Naive thymus-derived CD4-positive, alpha-beta T cell (primary cell): Measurements from ENCODE around the gene SWI5. TPM values are rescaled to one million over a fixed set of nuclear protein-coding genes. Genes with fewer than 3 reads are reported as not detected.

Experiments
- ATAC-seq: fragments of 150-1000 bp; cut with Tn5 transposase; 2 replicates; pipeline ENCODE4 v1.10.0; 2021; ENCODE audit warnings: mild to moderate bottlenecking, moderate library complexity
- CTCF ChIA-PET: fragments of 350-600 bp; sonication (Branson Sonifier 250); formaldehyde crosslinking; loops from one replicate; lab custom pipeline; 2021; ENCODE audit warnings: antibody characterized with exemption; lab: Charles Lee
- POLR2A ChIA-PET: fragments of 350-600 bp; sonication (Branson Sonifier 250); formaldehyde crosslinking; loops from one replicate; lab custom pipeline; 2021; ENCODE audit warnings: antibody characterized with exemption, inconsistent platforms; lab: Charles Lee
- DNase-seq, 9 donors: peaks; one replicate each; pipeline versions ENCODE4 v3.0.0 to v3.0.0-alpha.2; 2020 to 2022; ENCODE audit warnings: mixed read lengths in 1 of 9
- H3K27ac ChIP-seq: one replicate; pipeline ENCODE4 v1.7.0; 2013; ENCODE audit warnings: mild to moderate bottlenecking, low read depth, low read length, moderate library complexity
- H3K27me3 ChIP-seq, 2 donors: one replicate each; pipeline ENCODE4 v1.7.0; 2013; ENCODE audit warnings: low read length in 2 of 2, mild to moderate bottlenecking in 2 of 2, moderate library complexity in 2 of 2; ENCODE audit not compliant: control insufficient read depth in 2 of 2, insufficient read depth in 2 of 2
- H3K36me3 ChIP-seq, 3 experiments: 1 replicate in 2 of 3; 2 replicates in 1 of 3; pipeline ENCODE4 v1.7.0; 2013; ENCODE audit warnings: low read length in 3 of 3, mild to moderate bottlenecking in 3 of 3, moderate library complexity in 1 of 3; ENCODE audit not compliant: insufficient read depth in 3 of 3, control insufficient read depth in 2 of 3
- H3K4me1 ChIP-seq, 2 donors: one replicate each; pipeline ENCODE4 v1.7.0; 2013; ENCODE audit warnings: low read length in 2 of 2, mild to moderate bottlenecking in 2 of 2, moderate library complexity in 1 of 2; ENCODE audit not compliant: control insufficient read depth in 2 of 2, insufficient read depth in 2 of 2
- H3K4me3 ChIP-seq: 2 replicates; pipeline ENCODE4 v1.7.0; 2013; ENCODE audit warnings: mild to moderate bottlenecking, low read length
- H3K9me3 ChIP-seq, 3 experiments: 1 replicate in 2 of 3; 2 replicates in 1 of 3; pipeline ENCODE4 v1.7.0; 2013; ENCODE audit warnings: low read length in 3 of 3; ENCODE audit not compliant: control insufficient read depth in 2 of 3
- H3K27ac Mint-ChIP-seq, 9 donors: one replicate each; pipeline ENCODE4 v1.8.0; 2020 to 2022; ENCODE audit warnings: mixed read lengths in 9 of 9, mild to moderate bottlenecking in 8 of 9, moderate library complexity in 5 of 9, inconsistent platforms in 2 of 9
- H3K27me3 Mint-ChIP-seq, 5 donors: one replicate each; pipeline ENCODE4 v1.8.0; 2021 to 2022; ENCODE audit warnings: mixed read lengths in 5 of 5, mild to moderate bottlenecking in 1 of 5
- H3K36me3 Mint-ChIP-seq, 5 donors: one replicate each; pipeline ENCODE4 v1.8.0; 2020 to 2022; ENCODE audit warnings: mixed read lengths in 5 of 5, mild to moderate bottlenecking in 3 of 5, inconsistent platforms in 1 of 5
- H3K4me1 Mint-ChIP-seq, 7 donors: one replicate each; pipeline ENCODE4 v1.8.0; 2020 to 2022; ENCODE audit warnings: mixed read lengths in 7 of 7, mild to moderate bottlenecking in 3 of 7, inconsistent platforms in 1 of 7
- H3K4me3 Mint-ChIP-seq, 10 donors: one replicate each; pipeline ENCODE4 v1.8.0; 2020 to 2022; ENCODE audit warnings: mild to moderate bottlenecking in 10 of 10, mixed read lengths in 10 of 10, moderate library complexity in 6 of 10, inconsistent platforms in 2 of 10
- H3K9me3 Mint-ChIP-seq, 11 donors: one replicate each; pipeline ENCODE4 v1.8.0; 2020 to 2022; ENCODE audit warnings: mixed read lengths in 11 of 11, mild to moderate bottlenecking in 4 of 11, inconsistent platforms in 1 of 11, moderate library complexity in 1 of 11
- intact Hi-C, 2 donors: fragments of 100-400 bp; cut with micrococcal nuclease; formaldehyde crosslinking; loops; one replicate each; pipeline ENCODE4 v1.15.1; 2023
- microRNA-seq: library from miRNA; unstranded; fragments of <30 nt; microRNA quantifications from one replicate; pipeline ENCODE4 v1.2.0, GENCODE V29; 2022; ENCODE audit warnings: borderline microRNAs expressed
- polyA plus RNA-seq, 2 donors: library from polyadenylated mRNA; unstranded; fragments of 300-500 nt; fragmentation: Illumina TruSeq; gene quantifications; one replicate each; pipeline ENCODE4 v1.2.3, GENCODE V29; 2021
- total RNA-seq, 6 experiments: library from RNA in 5 of 6; stranded (reverse) in 5 of 6; gene quantifications; 1 replicate in 5 of 6; 2 replicates in 1 of 6; pipeline ENCODE4 v1.2.3 and lab custom pipeline; 2021 to 2026

SWI5 gene
- total and polyA plus RNA-seq, 7 experiments from 2014 or later = 8.7 to 36.6 (median 11.1) TPM

- peaks cover 0 to 5% (median 0%) of the 10 kb centered on the region in 11 donors for H3K9me3 Mint-ChIP-seq
- H3K27me3 ChIP-seq = no peaks in the 10 kb centered on the region
- CTCF ChIA-PET = no interaction called here
- no peaks in the 10 kb centered on the region for H3K9me3 ChIP-seq
- DNase-seq = no peak
- ATAC-seq = no peak
- no peak overlapping the region for H3K27ac Mint-ChIP-seq
- peaks cover 0 to 10% (median 2%) of the 10 kb centered on the region in 5 donors for H3K36me3 Mint-ChIP-seq
- intact Hi-C loops = no loop called here
- H3K27ac ChIP-seq = no peak overlapping the region
- POLR2A ChIA-PET = interaction anchor here (0.6 to 1.2 kb wide), 2 partner anchors 16 to 46 kb away, joined by 3 to 5 read pairs; partner anchors contain the start of gene URM1
- H3K36me3 ChIP-seq = peaks cover 0 to 36% (median 11%) of the 10 kb centered on the region in 3 experiments
- H3K4me1 ChIP-seq = peaks cover 10 to 13% of the 10 kb centered on the region in 2 donors
- peak overlapping the region in 1 of 10 donors; percentile 41 for H3K4me3 Mint-ChIP-seq
- peaks cover 0 to 2% (median 0%) of the 10 kb centered on the region in 5 donors for H3K27me3 Mint-ChIP-seq
- no peak overlapping the region for H3K4me3 ChIP-seq
- peaks cover 4 to 45% (median 29%) of the 10 kb centered on the region in 7 donors for H3K4me1 Mint-ChIP-seq
Observed at GRCh38 chr9:128325629-128326028, 49.6 kb downstream of the SWI5 start.

GRCh38 chr9:128333451-128333869 lies 57.4 kb downstream of the SWI5 start:
- no peaks in the 10 kb centered on the region for H3K27me3 ChIP-seq
- H3K36me3 Mint-ChIP-seq = no peaks in the 10 kb centered on the region
- no peak overlapping the region for H3K27ac ChIP-seq
- ChIA-PET POLR2A (no interaction called here), CTCF (no interaction called here)
- H3K4me3 Mint-ChIP-seq = no peak overlapping the region
- no peaks in the 10 kb centered on the region for H3K9me3 Mint-ChIP-seq
- no peak overlapping the region for H3K27ac Mint-ChIP-seq
- peaks cover 0 to 24% (median 3%) of the 10 kb centered on the region in 3 experiments for H3K36me3 ChIP-seq
- DNase-seq (no peak), ATAC-seq (no peak)
- no peaks in the 10 kb centered on the region for H3K9me3 ChIP-seq
- H3K27me3 Mint-ChIP-seq = no peaks in the 10 kb centered on the region
- H3K4me1 ChIP-seq = no peaks in the 10 kb centered on the region
- intact Hi-C loops = no loop called here
- peaks cover 0 to 2% (median 0%) of the 10 kb centered on the region in 7 donors for H3K4me1 Mint-ChIP-seq
- no peak overlapping the region for H3K4me3 ChIP-seq

DNA sequence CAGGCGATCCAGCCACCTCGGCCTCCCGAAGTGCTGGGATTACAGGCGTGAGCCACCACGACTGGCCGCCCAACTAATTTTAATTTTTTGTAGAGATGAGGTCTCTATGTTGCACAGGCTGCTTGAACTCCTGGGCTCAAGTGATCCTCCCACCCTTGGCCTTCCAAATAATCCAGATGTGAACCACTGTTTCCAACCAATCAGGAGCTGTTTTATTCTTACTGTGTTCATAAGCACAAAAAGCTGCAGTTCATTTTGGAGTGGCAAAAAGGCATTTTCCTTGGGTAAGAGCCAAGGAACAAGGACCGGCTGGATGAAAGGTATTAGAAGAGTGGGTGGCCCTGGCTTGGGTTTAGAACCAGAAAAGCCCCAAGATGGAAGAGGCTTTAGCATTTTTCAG lies 59.1 kb downstream of the SWI5 start:
- H3K9me3 ChIP-seq = no peaks in the 10 kb centered on the region
- H3K9me3 Mint-ChIP-seq = no peaks in the 10 kb centered on the region
- no peaks in the 10 kb centered on the region for H3K27me3 Mint-ChIP-seq
- H3K27me3 ChIP-seq = no peaks in the 10 kb centered on the region
- no peak for DNase-seq
- no peak overlapping the region for H3K4me3 ChIP-seq
- CTCF ChIA-PET = interaction anchor here (0.7 kb wide), 1 partner anchor 14 kb away, joined by 3 read pairs; no protein-coding TSS in a partner anchor
- peaks cover 0 to 6% (median 4%) of the 10 kb centered on the region in 7 donors for H3K4me1 Mint-ChIP-seq
- H3K36me3 Mint-ChIP-seq = no peaks in the 10 kb centered on the region
- no peak overlapping the region for H3K27ac ChIP-seq
- peaks cover 3 to 4% of the 10 kb centered on the region in 2 donors for H3K4me1 ChIP-seq
- no peak for ATAC-seq
- peaks cover 0 to 18% (median 3%) of the 10 kb centered on the region in 3 experiments for H3K36me3 ChIP-seq
- intact Hi-C loops = no loop called here
- peak overlapping the region in 1 of 9 donors; percentile 32 for H3K27ac Mint-ChIP-seq
- POLR2A ChIA-PET = no interaction called here
- H3K4me3 Mint-ChIP-seq = no peak overlapping the region

GRCh38 chr9:128335914-128336313 lies 59.8 kb downstream of the SWI5 start:
- Mint-ChIP-seq H3K4me3 (no peak overlapping the region), H3K9me3 (no peaks in the 10 kb centered on the region), H3K36me3 (no peaks in the 10 kb centered on the region), H3K4me1 (peaks cover 0 to 6% (median 4%) of the 10 kb centered on the region in 7 donors), H3K27ac (no peak overlapping the region), H3K27me3 (no peaks in the 10 kb centered on the region)
- DNase-seq (no peak), ATAC-seq (no peak)
- Histone ChIP-seq H3K36me3 (peaks cover 0 to 18% (median 3%) of the 10 kb centered on the region in 3 experiments), H3K27ac (no peak overlapping the region), H3K9me3 (no peaks in the 10 kb centered on the region), H3K4me3 (no peak overlapping the region), H3K27me3 (no peaks in the 10 kb centered on the region), H3K4me1 (peaks cover 4 to 5% of the 10 kb centered on the region in 2 donors)
- POLR2A ChIA-PET = interaction anchor here (0.7 to 1.1 kb wide), 2 partner anchors 8 to 14 kb away, joined by 3 to 4 read pairs; partner anchors contain the start of genes COQ4 and TRUB2
- CTCF ChIA-PET = interaction anchor here (0.6 kb wide), 1 partner anchor 11 kb away, joined by 3 read pairs; no protein-coding TSS in a partner anchor
- intact Hi-C loops = no loop called here

DNA sequence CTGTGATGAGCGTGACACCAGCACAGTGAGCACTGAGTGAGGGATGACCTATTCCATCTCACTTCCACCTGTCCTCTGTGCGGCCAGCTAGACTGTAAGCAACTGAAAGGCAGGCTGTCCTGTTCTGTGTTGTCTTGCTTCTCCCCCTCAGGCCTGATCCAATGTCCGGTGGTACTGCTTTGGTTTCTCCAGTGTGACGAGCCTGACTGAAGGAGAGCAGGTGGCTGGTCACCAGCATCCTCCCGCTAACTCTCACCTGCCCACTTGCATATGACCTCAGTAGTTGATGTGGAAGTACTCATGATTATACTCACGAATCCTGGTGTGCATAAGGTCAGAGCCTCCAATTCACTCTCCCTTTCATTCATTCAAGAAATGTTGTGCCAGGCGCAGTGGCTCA lies 61.9 kb downstream of the SWI5 start:
- ChIA-PET CTCF (no interaction called here), POLR2A (no interaction called here)
- intact Hi-C loops = no loop called here
- DNase-seq (no peak), ATAC-seq (no peak)
- Histone ChIP-seq H3K4me3 (no peak overlapping the region), H3K4me1 (peaks cover 4 to 12% of the 10 kb centered on the region in 2 donors), H3K9me3 (no peaks in the 10 kb centered on the region), H3K36me3 (peaks cover 0 to 13% (median 0%) of the 10 kb centered on the region in 3 experiments), H3K27me3 (no peaks in the 10 kb centered on the region), H3K27ac (no peak overlapping the region)
- H3K4me1 Mint-ChIP-seq = peaks cover 6 to 11% (median 9%) of the 10 kb centered on the region in 7 donors
- no peaks in the 10 kb centered on the region for H3K36me3 Mint-ChIP-seq
- peak overlapping the region in 1 of 9 donors; percentile 21 for H3K27ac Mint-ChIP-seq
- no peaks in the 10 kb centered on the region for H3K9me3 Mint-ChIP-seq
- no peak overlapping the region for H3K4me3 Mint-ChIP-seq
- no peaks in the 10 kb centered on the region for H3K27me3 Mint-ChIP-seq

Small RNA genes within 50 kb of the gene (microRNA-seq; reads per million reads assigned to microRNA genes)
- gene MIR199B (25.9 reads per million, percentile 38 among the genes with 10 or more reads in this experiment), gene MIR3154 (not detected)

Other genes with a start within 250 kb of the SWI5 start
- 10 to 100 TPM; 10.7 to 13.3 (median 11.8) TPM for gene NAIF1, start 209.0 kb upstream of the SWI5 start, total RNA-seq
- gene NAIF1, start 209.0 kb upstream of the SWI5 start, polyA plus RNA-seq = 10 to 100 TPM in 1 of 2 donors, 1 to 10 TPM in 1; 8.6 to 14.8 TPM
- 10 to 100 TPM; 12.4 to 26.3 (median 15.1) TPM for gene SLC25A25, start 208.0 kb upstream of the SWI5 start, total RNA-seq
- gene SLC25A25, start 208.0 kb upstream of the SWI5 start, polyA plus RNA-seq = 10 to 100 TPM in 1 of 2 donors, 1 to 10 TPM in 1; 8.4 to 14.7 TPM
- gene PTGES2, start 148.5 kb upstream of the SWI5 start, total RNA-seq = 10 to 100 TPM; 52.0 to 70.8 (median 61.3) TPM
- 10 to 100 TPM; 32.3 to 36.1 TPM for gene PTGES2, start 148.5 kb upstream of the SWI5 start, polyA plus RNA-seq
- gene LCN2, start 126.8 kb upstream of the SWI5 start, total RNA-seq = not detected
- gene LCN2, start 126.8 kb upstream of the SWI5 start, polyA plus RNA-seq = not detected
- gene BBLN, start 116.0 kb upstream of the SWI5 start, total RNA-seq = 10 to 100 TPM; 42.7 to 87.8 (median 48.0) TPM
- gene BBLN, start 116.0 kb upstream of the SWI5 start, polyA plus RNA-seq = 100 to 1,000 TPM in 1 of 2 donors, 10 to 100 TPM in 1; 99.2 to 102 TPM
- gene CIZ1, start 84.7 kb upstream of the SWI5 start, total RNA-seq = 100 to 1,000 TPM; 110 to 163 (median 142) TPM
- 10 to 100 TPM; 11.2 to 38.2 TPM for gene CIZ1, start 84.7 kb upstream of the SWI5 start, polyA plus RNA-seq
- 1 to 10 TPM in 2 of 5 experiments, under 1 TPM in 3; 0.24 to 2.0 (median 0.94) TPM for gene DNM1, start 72.9 kb upstream of the SWI5 start, total RNA-seq
- gene DNM1, start 72.9 kb upstream of the SWI5 start, polyA plus RNA-seq = under 1 TPM in 1 of 2 donors, not detected in 1; 0.24 TPM
- 10 to 100 TPM; 56.5 to 76.6 (median 70.6) TPM for gene GOLGA2, start 269 bp upstream of the SWI5 start, total RNA-seq
- 1 to 10 TPM; 6.0 to 7.4 TPM for gene GOLGA2, start 269 bp upstream of the SWI5 start, polyA plus RNA-seq
- 10 to 100 TPM; 11.5 to 27.2 (median 21.6) TPM for gene TRUB2, start 46.2 kb downstream of the SWI5 start, total RNA-seq
- gene TRUB2, start 46.2 kb downstream of the SWI5 start, polyA plus RNA-seq = 10 to 100 TPM; 19.8 to 26.3 TPM
- 10 to 100 TPM; 32.9 to 47.2 (median 42.4) TPM for gene COQ4, start 46.6 kb downstream of the SWI5 start, total RNA-seq
- 10 to 100 TPM; 29.6 to 30.3 TPM for gene COQ4, start 46.6 kb downstream of the SWI5 start, polyA plus RNA-seq
- gene SLC27A4, start 64.3 kb downstream of the SWI5 start, total RNA-seq = 10 to 100 TPM in 4 of 5 experiments, 1 to 10 TPM in 1; 6.4 to 20.1 (median 12.1) TPM
- gene SLC27A4, start 64.3 kb downstream of the SWI5 start, polyA plus RNA-seq = 1 to 10 TPM; 6.1 to 7.3 TPM
- 10 to 100 TPM; 32.3 to 72.4 (median 47.5) TPM for gene URM1, start 95.1 kb downstream of the SWI5 start, total RNA-seq
- 10 to 100 TPM; 49.9 to 50.0 TPM for gene URM1, start 95.1 kb downstream of the SWI5 start, polyA plus RNA-seq
- 1 to 10 TPM in 1 of 5 experiments, under 1 TPM in 4; 0.19 to 2.2 (median 0.77) TPM for gene CERCAM, start 144.6 kb downstream of the SWI5 start, total RNA-seq
- under 1 TPM; 0.15 to 0.54 TPM for gene CERCAM, start 144.6 kb downstream of the SWI5 start, polyA plus RNA-seq
- 10 to 100 TPM; 25.0 to 52.8 (median 30.2) TPM for gene ODF2, start 179.7 kb downstream of the SWI5 start, total RNA-seq
- gene ODF2, start 179.7 kb downstream of the SWI5 start, polyA plus RNA-seq = 10 to 100 TPM; 15.7 to 28.8 TPM
- gene GLE1, start 228.4 kb downstream of the SWI5 start, total RNA-seq = 10 to 100 TPM; 14.2 to 46.5 (median 30.5) TPM
- gene GLE1, start 228.4 kb downstream of the SWI5 start, polyA plus RNA-seq = 10 to 100 TPM; 21.2 to 34.5 TPM